ENCODE measurements around the gene PPP4R2. TPM values are rescaled to one million over a fixed set of nuclear protein-coding genes. Genes with fewer than 3 reads are reported as not detected.

The PPP4R2 gene
- total and polyA plus RNA-seq, 2 of the 4 experiments (the other 2 are of a cell fraction): 13.5 to 31.4 TPM

- no peak overlapping the region for H2BK20ac ChIP-seq (ENCODE audit: low read depth, low read length)
- DNase-seq (peak; percentile 64), ATAC-seq (ENCODE audit: low read depth) (peak; percentile 1; the same call in 1 of the 2 replicates)
- peak overlapping the region; percentile 97 for H2BK5ac ChIP-seq (ENCODE audit: low read depth, low read length, poor library complexity, severe bottlenecking)
- H3K4me2 ChIP-seq (ENCODE audit: low read depth, low read length): peak overlapping the region; percentile 93
- peak overlapping the region; percentile 97 for H3K27ac ChIP-seq (ENCODE audit: insufficient read depth, low read length)
- peak overlapping the region; percentile 96 for H3K23ac ChIP-seq (ENCODE audit: low read depth, low read length)
- H4K91ac ChIP-seq (ENCODE audit: insufficient read depth, low read depth, low read length): peak overlapping the region; percentile 93
- H4K20me1 ChIP-seq (ENCODE audit: insufficient read depth, low read length): peaks cover 50% of the 10 kb centered on the region
- intact Hi-C loops (cut with micrococcal nuclease) (loop anchor here (1.0 to 5.0 kb wide), 5 partner anchors 40 to 110 kb away; partner anchors contain the start of gene GXYLT2), in situ Hi-C loops (cut with MboI; ENCODE audit: low sequenced_read_pairs) (no loop called here), dilution Hi-C loops (cut with HindIII; ENCODE audit: low sequenced_read_pairs, unreplicated experiment) (no loop called here)
- TSS peak; percentile 6 for BruUV-seq (replicated peaks)
- H3K4me1 ChIP-seq (ENCODE audit: control insufficient read depth, insufficient read depth, low read length): peaks cover 8% of the 10 kb centered on the region
- H3K9me1 ChIP-seq (ENCODE audit: insufficient read depth, low read length): peaks cover 9% of the 10 kb centered on the region
- 0% methylated on average over 6 of the region's 16 CpGs; no CpG with 5 or more reads in 1 of the 2 experiments for WGBS, 2 experiments (ENCODE audit: extremely low coverage in 2 of 2, insufficient read length in 1 of 2)
- H3K36me3 ChIP-seq (ENCODE audit: control insufficient read depth, insufficient read depth, low read length): peaks cover 11% of the 10 kb centered on the region
- H2BK15ac ChIP-seq (ENCODE audit: low read depth, low read length): 0 out of 3 replicates have a peak overlapping the region, but pooled peaks have one; percentile 5
- H2AK5ac ChIP-seq (ENCODE audit: low read depth, low read length): peak overlapping the region; percentile 77
- H2AFZ ChIP-seq (replicated peaks; ENCODE audit: low read length, poor library complexity): peak overlapping the region; percentile 92
- POLR2A ChIA-PET (ENCODE audit: unreplicated experiment): no interaction called here
- peak overlapping the region; percentile 89 for H3K56ac ChIP-seq (ENCODE audit: extremely low read depth, insufficient read depth, low read length)
- peak overlapping the region; percentile 97 for H2AK9ac ChIP-seq (replicated peaks; ENCODE audit: low read depth, low read length, poor library complexity)
- peak overlapping the region; percentile 78 for H3K4ac ChIP-seq (ENCODE audit: low read depth, low read length)
- H3K79me1 ChIP-seq (ENCODE audit: low read depth in 1 of 2, low read length in 2 of 2): peaks cover 3 to 17% of the 10 kb centered on the region in 2 experiments; a peak in 2 of 4 replicates
- peak overlapping the region; percentile 79 for H3K4me3 ChIP-seq (ENCODE audit: insufficient read depth, low read depth, low read length)
- no peaks in the 10 kb centered on the region for H3K9me3 ChIP-seq (ENCODE audit: control insufficient read depth, insufficient read depth, low read length)
- CTCF ChIA-PET: interaction anchor here (0.6 kb wide), 1 partner anchor 23 kb away, joined by 3 read pairs; no protein-coding TSS in a partner anchor
- H3K27me3 ChIP-seq (ENCODE audit: control insufficient read depth, insufficient read depth, low read length): no peaks in the 10 kb centered on the region
- peak overlapping the region; percentile 79 for H4K5ac ChIP-seq (ENCODE audit: low read depth, low read length)
- peak overlapping the region; percentile 91 for H3K14ac ChIP-seq (replicated peaks; ENCODE audit: low read depth, low read length)
- peak overlapping the region; percentile 28 to 92; a peak in 3 of 4 replicates for H4K8ac ChIP-seq (ENCODE audit: low read depth in 2 of 2, low read length in 2 of 2)
- peak overlapping the region; percentile 88 for H3K18ac ChIP-seq (ENCODE audit: low read depth, low read length)
- peak overlapping the region; percentile 98 for H3K9ac ChIP-seq (ENCODE audit: low read depth, low read length)
- H2BK120ac ChIP-seq (ENCODE audit: low read depth, low read length): peak overlapping the region; percentile 10; the same call in 1 of the 2 replicates
- TF ChIP-seq CHD1 (IDR thresholded peaks at IDR 0.05; ENCODE audit: low read depth, low read length) (0 out of 2 replicates have a peak, but pooled peaks have one; percentile 51), FOS (IDR thresholded peaks at IDR 0.05; ENCODE audit: low read depth, low read length) (no peak), RCOR1 (IDR thresholded peaks at IDR 0.05; ENCODE audit: insufficient replicate concordance, low read length) (no peak), ELK1 (IDR thresholded peaks at IDR 0.05; ENCODE audit: borderline replicate concordance, low read depth, low read length) (no peak), MAZ (IDR thresholded peaks at IDR 0.05; ENCODE audit: borderline replicate concordance, low read depth, low read length) (no peak), MXI1 (IDR thresholded peaks at IDR 0.05; ENCODE audit: borderline replicate concordance, low read depth, low read length) (no peak), POLR2A (IDR thresholded peaks at IDR 0.05; ENCODE audit: low read depth, low read length) (no peak), CTCF (conservative IDR thresholded peaks at IDR 0.05; ENCODE audit: low read depth, low read length) (peak; percentile 65), SMC3 (IDR thresholded peaks at IDR 0.05; ENCODE audit: low read depth, low read length) (no peak), RFX5 (IDR thresholded peaks at IDR 0.05; ENCODE audit: low read depth, low read length) (no peak), NFE2L2 (IDR thresholded peaks at IDR 0.05; ENCODE audit: low read depth, low read length) (no peak), RAD21 (IDR thresholded peaks at IDR 0.05; ENCODE audit: low read length) (peak; percentile 52), USF2 (IDR thresholded peaks at IDR 0.05; ENCODE audit: low read depth, low read length) (no peak), MAFK (IDR thresholded peaks at IDR 0.05; ENCODE audit: low read depth, low read length) (no peak), BHLHE40 (IDR thresholded peaks at IDR 0.05; ENCODE audit: low read depth, low read length) (no peak)
These were observed 880 bp downstream of the PPP4R2 start for GRCh38 chr3:72997421-72997961.
